IPS-15b (cell line): Measurements from ENCODE around the gene KRR1.
"Not testable (repeated sequence)": the region's sequence is repeated elsewhere in the genome, so short reads cannot be mapped to it uniquely, and the experiment has no call there.

Source experiments
- H3K27me3 ChIP-seq: one replicate; pipeline ENCODE4 v1.6.1; 2013; ENCODE audit warnings: low read length; ENCODE audit not compliant: control insufficient read depth, insufficient read depth
- H3K36me3 ChIP-seq: one replicate; pipeline ENCODE4 v1.6.1; 2013; ENCODE audit warnings: low read length; ENCODE audit not compliant: control insufficient read depth, insufficient read depth
- H3K4me1 ChIP-seq: one replicate; pipeline ENCODE4 v1.6.1; 2013; ENCODE audit warnings: mild to moderate bottlenecking, low read length; ENCODE audit not compliant: control insufficient read depth, insufficient read depth
- H3K4me3 ChIP-seq: one replicate; pipeline ENCODE4 v1.5.1; 2013; ENCODE audit warnings: low read depth, low read length
- H3K9ac ChIP-seq: one replicate; pipeline ENCODE4 v1.6.1; 2013; ENCODE audit warnings: low read depth, mild to moderate bottlenecking, low read length
- H3K9me3 ChIP-seq: one replicate; pipeline ENCODE4 v1.6.1; 2013; ENCODE audit warnings: mild to moderate bottlenecking, low read length; ENCODE audit not compliant: control insufficient read depth, insufficient read depth

The KRR1 gene

DNA sequence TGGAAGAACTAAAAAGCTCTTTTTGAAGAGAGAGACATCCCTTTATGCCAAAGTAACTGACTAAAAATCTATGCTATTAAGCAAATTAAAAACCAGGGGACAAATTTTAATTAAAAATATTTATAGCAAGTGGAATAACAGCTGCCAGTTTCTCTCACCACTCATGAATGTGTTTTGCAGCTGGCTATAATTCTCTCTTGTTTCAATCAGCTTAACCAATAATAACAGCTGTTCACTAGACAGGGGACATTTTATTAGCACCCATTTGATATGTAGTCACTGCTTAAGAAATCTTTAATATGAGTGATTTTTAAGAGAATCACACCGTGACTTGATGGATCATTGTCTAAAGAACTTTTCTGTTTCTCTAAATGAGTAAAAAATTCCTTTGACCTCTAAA is 34.2 kb upstream of the KRR1 start:
- Histone ChIP-seq H3K9ac (no peak overlapping the region), H3K9me3 (no peaks in the 10 kb centered on the region), H3K27me3 (no peaks in the 10 kb centered on the region), H3K4me3 (no peak overlapping the region), H3K4me1 (no peaks in the 10 kb centered on the region), H3K36me3 (no peaks in the 10 kb centered on the region)

DNA sequence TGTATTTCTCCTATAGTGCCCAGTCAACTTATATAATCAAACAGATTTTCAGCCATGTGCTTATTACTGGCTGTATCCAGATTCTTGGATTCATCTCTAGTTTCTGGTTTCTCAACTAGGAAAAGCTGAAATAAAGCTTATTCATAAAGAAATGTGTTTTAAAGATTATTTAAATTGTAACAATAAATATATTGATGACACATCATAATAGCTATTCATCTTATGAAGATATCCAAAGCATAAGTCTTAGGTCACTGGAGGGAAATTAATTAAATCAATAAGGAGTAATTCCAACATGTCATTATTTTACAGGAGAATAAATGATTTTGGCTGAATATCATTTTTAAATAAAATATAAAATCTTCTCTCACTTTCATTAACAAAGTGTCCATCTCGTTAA is 32.1 kb upstream of the KRR1 start:
- Histone ChIP-seq H3K36me3 (no peaks in the 10 kb centered on the region), H3K9ac (no peak overlapping the region), H3K9me3 (no peaks in the 10 kb centered on the region), H3K4me3 (no peak overlapping the region), H3K4me1 (no peaks in the 10 kb centered on the region), H3K27me3 (no peaks in the 10 kb centered on the region)

DNA sequence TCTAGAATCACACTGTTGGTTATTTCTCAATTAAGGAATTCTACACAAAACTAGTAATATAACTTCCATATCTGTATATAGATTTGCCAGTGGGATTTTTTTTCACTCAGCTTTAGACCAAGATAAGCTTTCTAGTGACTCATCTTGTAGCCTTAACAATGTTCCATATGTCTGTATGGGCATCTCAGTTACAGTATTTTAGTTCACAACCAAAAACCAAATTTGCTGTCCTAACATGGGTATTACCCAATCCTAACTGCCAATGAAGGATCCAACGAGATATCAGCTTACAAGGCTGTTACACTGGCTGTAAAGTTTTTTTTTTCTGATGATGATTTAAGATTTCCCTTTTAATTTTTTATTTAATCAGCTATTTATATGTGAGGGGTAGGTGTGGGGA is 31.5 kb upstream of the KRR1 start:
- H3K9ac ChIP-seq = no peak overlapping the region
- no peak overlapping the region for H3K4me3 ChIP-seq
- H3K27me3 ChIP-seq = no peaks in the 10 kb centered on the region
- no peaks in the 10 kb centered on the region for H3K36me3 ChIP-seq
- H3K4me1 ChIP-seq = no peaks in the 10 kb centered on the region
- H3K9me3 ChIP-seq = no peaks in the 10 kb centered on the region

DNA sequence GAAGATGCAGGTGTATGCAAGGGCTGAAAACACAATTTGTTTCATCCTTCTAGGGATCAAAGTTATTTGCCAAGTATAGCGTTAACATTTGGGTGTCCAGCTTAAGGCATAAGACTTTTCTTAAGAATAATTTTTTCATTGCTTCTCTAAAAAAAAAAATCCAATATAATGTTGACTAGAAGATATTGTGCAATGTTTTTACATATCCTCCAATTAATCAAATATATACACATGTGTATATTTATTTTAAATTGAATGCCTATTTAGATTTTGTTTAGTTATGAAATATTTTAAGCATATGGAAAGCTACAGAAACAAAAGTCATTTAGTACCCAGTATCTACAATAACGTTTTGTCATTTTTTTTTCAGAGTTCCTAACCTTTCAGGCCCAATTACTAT is 28.5 kb upstream of the KRR1 start:
- no peaks in the 10 kb centered on the region for H3K36me3 ChIP-seq
- no peak overlapping the region for H3K9ac ChIP-seq
- no peaks in the 10 kb centered on the region for H3K4me1 ChIP-seq
- H3K4me3 ChIP-seq = no peak overlapping the region
- no peaks in the 10 kb centered on the region for H3K9me3 ChIP-seq
- H3K27me3 ChIP-seq = no peaks in the 10 kb centered on the region

DNA sequence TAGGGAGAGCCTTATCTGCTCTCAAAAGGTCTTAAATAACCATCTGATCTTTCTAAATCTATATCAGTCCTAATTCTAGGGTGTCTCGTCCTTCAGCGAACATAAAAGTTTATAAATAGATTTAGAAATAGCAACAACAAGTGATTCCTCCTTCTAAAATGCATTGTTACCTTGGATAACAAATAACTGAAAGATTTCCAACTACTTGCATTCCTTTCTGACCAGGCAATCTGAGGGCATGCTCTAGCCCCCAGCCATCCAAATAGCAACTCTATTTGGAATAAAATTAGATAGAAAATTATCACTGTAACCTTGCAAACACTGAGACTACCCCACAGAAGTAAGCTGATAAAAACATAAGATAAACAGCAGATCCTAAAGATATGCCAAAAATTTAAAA is 21.8 kb upstream of the KRR1 start:
- H3K36me3 ChIP-seq = no peaks in the 10 kb centered on the region
- H3K4me1 ChIP-seq = no peaks in the 10 kb centered on the region
- H3K9me3 ChIP-seq = no peaks in the 10 kb centered on the region
- no peaks in the 10 kb centered on the region for H3K27me3 ChIP-seq
- H3K9ac ChIP-seq = no peak overlapping the region
- no peak overlapping the region for H3K4me3 ChIP-seq

DNA sequence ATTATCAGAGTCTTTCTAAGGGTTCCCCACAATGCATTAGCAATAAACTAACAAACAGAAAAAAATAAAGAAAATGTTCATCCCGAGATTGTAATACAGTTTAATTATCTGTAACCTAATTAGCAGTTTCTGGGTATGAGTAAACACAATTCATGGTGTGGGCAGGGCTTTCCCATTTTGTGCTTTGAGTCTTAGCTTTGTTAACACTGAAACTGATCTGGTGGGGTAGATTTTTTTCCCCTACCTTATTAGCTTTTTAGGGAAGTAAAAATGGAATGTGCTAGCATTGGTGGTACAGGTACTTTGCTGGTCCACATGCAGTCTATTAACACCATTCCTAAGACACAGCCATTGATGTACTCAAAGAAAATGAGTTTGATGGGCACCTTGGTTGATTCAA is 18.4 kb upstream of the KRR1 start:
- H3K4me1 ChIP-seq = no peaks in the 10 kb centered on the region
- H3K27me3 ChIP-seq = no peaks in the 10 kb centered on the region
- no peak overlapping the region for H3K9ac ChIP-seq
- no peaks in the 10 kb centered on the region for H3K9me3 ChIP-seq
- H3K36me3 ChIP-seq = no peaks in the 10 kb centered on the region
- H3K4me3 ChIP-seq = no peak overlapping the region

DNA sequence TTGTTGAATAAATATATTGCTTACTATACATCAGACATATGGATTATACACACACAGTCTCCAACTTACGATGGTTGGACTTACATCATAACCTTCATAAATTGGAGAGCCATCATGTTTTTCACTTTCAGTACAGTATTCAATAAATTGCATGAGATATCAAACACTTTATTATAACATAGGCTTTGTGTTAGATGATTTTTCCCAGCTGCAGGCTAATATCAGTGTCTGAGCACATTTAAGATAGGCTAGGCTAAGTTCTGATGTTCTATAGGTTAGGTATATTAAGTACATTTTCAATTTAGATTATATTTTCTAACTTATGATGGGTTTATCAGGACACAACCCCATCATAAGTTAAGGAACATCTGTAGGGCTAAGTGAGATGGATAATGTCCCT is 17.9 kb upstream of the KRR1 start:
- Histone ChIP-seq H3K4me3 (no peak overlapping the region), H3K36me3 (no peaks in the 10 kb centered on the region), H3K9me3 (no peaks in the 10 kb centered on the region), H3K4me1 (no peaks in the 10 kb centered on the region), H3K27me3 (no peaks in the 10 kb centered on the region), H3K9ac (no peak overlapping the region)

DNA sequence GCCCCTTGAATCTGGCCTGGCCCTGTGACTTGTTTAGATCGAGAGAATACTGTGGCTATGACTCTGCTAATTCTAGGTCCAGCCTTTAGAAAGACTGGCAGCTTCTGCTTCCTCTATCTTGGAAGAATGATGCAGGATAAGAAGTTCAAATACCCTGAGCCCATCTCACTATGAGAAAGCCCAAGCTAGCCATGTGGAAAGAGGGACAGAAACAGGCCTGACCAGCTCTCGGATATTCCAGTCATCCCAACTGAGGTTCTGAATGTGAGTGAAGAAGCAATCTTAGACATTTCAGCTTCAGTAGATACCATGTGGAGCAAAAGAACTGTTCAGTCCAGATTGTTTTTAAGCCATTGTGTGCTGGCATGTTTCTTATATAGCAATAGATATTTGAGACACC is 17.3 kb upstream of the KRR1 start:
- Histone ChIP-seq H3K4me3 (no peak overlapping the region), H3K27me3 (no peaks in the 10 kb centered on the region), H3K36me3 (no peaks in the 10 kb centered on the region), H3K9me3 (no peaks in the 10 kb centered on the region), H3K4me1 (no peaks in the 10 kb centered on the region), H3K9ac (no peak overlapping the region)

DNA sequence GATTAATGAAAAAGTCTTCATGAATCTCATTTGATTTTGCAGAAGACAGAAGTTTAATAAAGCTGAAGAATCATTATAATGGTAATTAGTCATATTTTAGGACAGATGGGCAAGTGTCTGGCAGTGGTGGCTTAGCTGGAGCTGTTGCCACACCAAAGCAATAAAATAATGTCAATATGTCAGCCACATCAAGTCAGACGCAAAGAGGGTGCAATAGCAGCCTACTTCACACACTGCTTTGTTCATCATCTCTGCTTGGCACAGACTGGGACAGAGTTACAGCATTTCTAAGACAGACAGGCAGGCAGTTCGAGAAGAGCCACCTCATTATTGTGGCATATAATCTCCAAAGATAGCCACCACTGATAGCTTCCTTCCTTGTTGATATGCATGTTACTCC is 16.9 kb upstream of the KRR1 start:
- Histone ChIP-seq H3K9me3 (no peaks in the 10 kb centered on the region), H3K4me3 (no peak overlapping the region), H3K4me1 (no peaks in the 10 kb centered on the region)

DNA sequence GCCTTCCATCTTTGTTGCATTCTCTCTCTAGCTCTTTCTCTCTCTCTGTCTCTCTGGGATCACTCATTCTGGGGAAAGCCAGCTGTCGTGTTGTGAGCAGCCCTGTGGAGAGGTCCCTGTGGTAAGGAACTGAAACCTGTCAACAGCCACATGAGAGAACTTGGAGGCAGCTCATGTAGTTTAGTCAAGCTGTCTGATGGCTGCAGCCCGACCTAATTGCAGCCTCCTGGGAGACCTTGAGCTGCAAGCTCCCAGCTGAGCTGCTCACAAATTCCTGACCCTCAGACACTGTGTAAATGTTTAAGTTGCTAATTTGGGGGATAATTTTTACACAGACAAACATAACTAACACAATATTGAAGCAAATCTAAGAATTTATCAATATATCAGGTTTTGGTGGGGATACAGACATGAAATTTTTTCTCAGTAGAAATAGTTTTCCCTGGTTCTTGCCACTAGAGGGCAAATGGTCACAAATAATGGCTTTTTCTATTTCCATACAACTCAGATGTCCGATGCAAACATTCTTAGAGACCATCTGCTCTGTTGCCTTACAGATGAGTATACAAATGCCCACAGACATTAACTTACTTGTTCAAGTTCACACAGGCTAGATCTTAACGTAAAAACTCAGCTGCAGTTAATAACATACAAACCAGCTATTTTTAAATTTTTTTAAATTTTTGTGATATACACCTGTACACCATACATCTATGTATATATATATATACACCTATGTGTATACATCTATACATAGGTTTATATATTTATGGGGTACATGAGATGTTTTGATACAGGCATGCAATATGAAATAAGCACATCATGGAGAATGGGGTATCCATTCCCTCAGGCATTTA is 15.5 kb upstream of the KRR1 start:
- Histone ChIP-seq H3K4me3 (no peak overlapping the region), H3K4me1 (no peaks in the 10 kb centered on the region), H3K9ac (no peak overlapping the region), H3K36me3 (no peaks in the 10 kb centered on the region), H3K9me3 (no peaks in the 10 kb centered on the region), H3K27me3 (no peaks in the 10 kb centered on the region)

More for the DNA sequence above, 16.9 kb upstream of the KRR1 start:
- Histone ChIP-seq H3K27me3 (no peaks in the 10 kb centered on the region), H3K36me3 (no peaks in the 10 kb centered on the region), H3K9ac (no peak overlapping the region)

DNA sequence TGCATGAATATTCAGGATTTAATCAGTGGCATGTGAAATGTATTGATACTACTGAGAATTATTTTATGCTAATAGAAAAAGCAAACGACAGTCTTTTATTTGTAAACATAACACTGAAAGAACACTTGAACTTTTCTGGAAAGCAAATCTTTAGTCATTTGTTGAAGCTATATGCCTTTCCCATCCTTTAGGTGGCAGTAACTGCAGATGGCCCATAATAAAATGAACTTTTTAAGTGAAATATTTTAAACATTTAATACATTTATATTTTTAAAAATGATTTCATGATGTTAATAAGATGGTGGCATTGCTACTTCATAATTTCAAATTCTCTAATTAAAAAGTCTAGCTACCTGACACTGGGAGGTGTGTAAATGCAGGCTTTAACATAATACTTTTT is 13.9 kb upstream of the KRR1 start:
- Histone ChIP-seq H3K4me1 (no peaks in the 10 kb centered on the region), H3K9me3 (no peaks in the 10 kb centered on the region), H3K27me3 (no peaks in the 10 kb centered on the region), H3K9ac (no peak overlapping the region), H3K36me3 (no peaks in the 10 kb centered on the region), H3K4me3 (no peak overlapping the region)

DNA sequence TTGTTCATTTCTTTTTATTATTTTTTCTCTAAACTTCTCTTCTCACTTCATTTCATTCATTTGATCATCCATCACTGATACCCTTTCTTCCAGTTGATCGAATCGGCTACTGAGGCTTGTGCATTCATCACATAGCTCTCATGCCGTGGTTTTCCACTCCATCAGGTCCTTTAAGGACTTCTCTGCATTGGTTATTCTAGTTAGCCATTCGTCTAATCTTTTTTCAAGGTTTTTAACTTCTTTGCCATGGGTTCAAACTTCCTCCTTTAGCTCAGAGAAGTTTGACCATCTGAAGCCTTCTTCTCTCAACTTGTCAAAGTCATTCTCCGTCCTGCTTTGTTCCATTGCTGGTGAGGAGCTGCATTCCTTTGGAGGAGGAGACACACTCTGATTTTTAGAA is 10.7 kb upstream of the KRR1 start:
- not testable (repeated sequence) for H3K9ac ChIP-seq, H3K4me1 ChIP-seq, H3K36me3 ChIP-seq, H3K4me3 ChIP-seq, H3K9me3 ChIP-seq, H3K27me3 ChIP-seq
